ENCODE measurements around the gene GALNTL6.

The GALNTL6 gene

GRCh38 chr4:172035562-172035961, 222.4 kb downstream of the GALNTL6 start:
- WGBS (ENCODE audit: insufficient coverage), result 100% methylated on average over 1 of the region's 2 CpGs
- Histone ChIP-seq H3K27me3 (replicated peaks in 2 of 5; ENCODE audit: control insufficient read depth in 4 of 5, insufficient read depth in 5 of 5, low read length in 4 of 5) (no peaks in the 10 kb centered on the region), H3K36me3 (ENCODE audit: control insufficient read depth in 4 of 4, insufficient read depth in 4 of 4, low read length in 3 of 4) (no peaks in the 10 kb centered on the region), H3K4me3 (ENCODE audit: control insufficient read depth in 1 of 7, extremely low read depth in 1 of 7, insufficient read depth in 4 of 7, low read depth in 2 of 7, low read length in 6 of 7) (no peak overlapping the region), H3K4me1 (ENCODE audit: control extremely low read depth in 1 of 4, control insufficient read depth in 4 of 4, insufficient read depth in 4 of 4, low read length in 3 of 4) (no peaks in the 10 kb centered on the region), H3K9me3 (ENCODE audit: control extremely low read depth in 1 of 5, control insufficient read depth in 4 of 5, insufficient read depth in 2 of 5, low read depth in 1 of 5, low read length in 4 of 5) (no peaks in the 10 kb centered on the region), H3K27ac (ENCODE audit: insufficient read depth in 1 of 2, low read depth in 1 of 2, low read length in 2 of 2, poor library complexity in 1 of 2, severe bottlenecking in 2 of 2) (no peak overlapping the region)
- no peak for DNase-seq
- ChIA-PET CTCF (no interaction called here), POLR2A (no interaction called here)

GRCh38 chr4:172040766-172041165, 227.6 kb downstream of the GALNTL6 start:
- Histone ChIP-seq H3K27me3 (replicated peaks in 2 of 5; ENCODE audit: control insufficient read depth in 4 of 5, insufficient read depth in 5 of 5, low read length in 4 of 5) (no peaks in the 10 kb centered on the region), H3K4me1 (ENCODE audit: control extremely low read depth in 1 of 4, control insufficient read depth in 4 of 4, insufficient read depth in 4 of 4, low read length in 3 of 4) (no peaks in the 10 kb centered on the region), H3K36me3 (ENCODE audit: control insufficient read depth in 4 of 4, insufficient read depth in 4 of 4, low read length in 3 of 4) (no peaks in the 10 kb centered on the region), H3K27ac (ENCODE audit: insufficient read depth in 1 of 2, low read depth in 1 of 2, low read length in 2 of 2, poor library complexity in 1 of 2, severe bottlenecking in 2 of 2) (no peak overlapping the region), H3K4me3 (ENCODE audit: control insufficient read depth in 1 of 7, extremely low read depth in 1 of 7, insufficient read depth in 4 of 7, low read depth in 2 of 7, low read length in 6 of 7) (no peak overlapping the region), H3K9me3 (ENCODE audit: control extremely low read depth in 1 of 5, control insufficient read depth in 4 of 5, insufficient read depth in 2 of 5, low read depth in 1 of 5, low read length in 4 of 5) (no peaks in the 10 kb centered on the region)
- ChIA-PET CTCF (no interaction called here), POLR2A (no interaction called here)
- no peak for DNase-seq

- DNase-seq, result peak in 2 of 3 donors; percentile 41
- ChIA-PET POLR2A (no interaction called here), CTCF (no interaction called here)
- H3K27me3 ChIP-seq (replicated peaks in 2 of 5; ENCODE audit: control insufficient read depth in 4 of 5, insufficient read depth in 5 of 5, low read length in 4 of 5), result no peaks in the 10 kb centered on the region
- no peaks in the 10 kb centered on the region for H3K36me3 ChIP-seq (ENCODE audit: control insufficient read depth in 4 of 4, insufficient read depth in 4 of 4, low read length in 3 of 4)
- 100% methylated on average over 1 of the region's 3 CpGs for WGBS (ENCODE audit: insufficient coverage)
- no peaks in the 10 kb centered on the region for H3K9me3 ChIP-seq (ENCODE audit: control extremely low read depth in 1 of 5, control insufficient read depth in 4 of 5, insufficient read depth in 2 of 5, low read depth in 1 of 5, low read length in 4 of 5)
- H3K4me3 ChIP-seq (ENCODE audit: control insufficient read depth in 1 of 7, extremely low read depth in 1 of 7, insufficient read depth in 4 of 7, low read depth in 2 of 7, low read length in 6 of 7), result no peak overlapping the region
- H3K27ac ChIP-seq (ENCODE audit: insufficient read depth in 1 of 2, low read depth in 1 of 2, low read length in 2 of 2, poor library complexity in 1 of 2, severe bottlenecking in 2 of 2), result no peak overlapping the region
- H3K4me1 ChIP-seq (ENCODE audit: control extremely low read depth in 1 of 4, control insufficient read depth in 4 of 4, insufficient read depth in 4 of 4, low read length in 3 of 4), result no peaks in the 10 kb centered on the region
Measured at GRCh38 chr4:172042714-172043114, 229.5 kb downstream of the GALNTL6 start.

- WGBS (ENCODE audit: insufficient coverage), result 100% methylated on average over 1 of the region's 2 CpGs
- Histone ChIP-seq H3K27ac (ENCODE audit: insufficient read depth in 1 of 2, low read depth in 1 of 2, low read length in 2 of 2, poor library complexity in 1 of 2, severe bottlenecking in 2 of 2) (no peak overlapping the region), H3K27me3 (replicated peaks in 2 of 5; ENCODE audit: control insufficient read depth in 4 of 5, insufficient read depth in 5 of 5, low read length in 4 of 5) (no peaks in the 10 kb centered on the region), H3K9me3 (ENCODE audit: control extremely low read depth in 1 of 5, control insufficient read depth in 4 of 5, insufficient read depth in 2 of 5, low read depth in 1 of 5, low read length in 4 of 5) (no peaks in the 10 kb centered on the region), H3K36me3 (ENCODE audit: control insufficient read depth in 4 of 4, insufficient read depth in 4 of 4, low read length in 3 of 4) (no peaks in the 10 kb centered on the region), H3K4me3 (ENCODE audit: control insufficient read depth in 1 of 7, extremely low read depth in 1 of 7, insufficient read depth in 4 of 7, low read depth in 2 of 7, low read length in 6 of 7) (no peak overlapping the region), H3K4me1 (ENCODE audit: control extremely low read depth in 1 of 4, control insufficient read depth in 4 of 4, insufficient read depth in 4 of 4, low read length in 3 of 4) (peaks cover 0 to 16% (median 2%) of the 10 kb centered on the region in 4 experiments)
- DNase-seq, result no peak
- ChIA-PET POLR2A (no interaction called here), CTCF (no interaction called here)
Measured at GRCh38 chr4:172045981-172046380, 232.8 kb downstream of the GALNTL6 start.

- Histone ChIP-seq H3K4me3 (ENCODE audit: control insufficient read depth in 1 of 7, extremely low read depth in 1 of 7, insufficient read depth in 4 of 7, low read depth in 2 of 7, low read length in 6 of 7) (no peak overlapping the region), H3K4me1 (ENCODE audit: control extremely low read depth in 1 of 4, control insufficient read depth in 4 of 4, insufficient read depth in 4 of 4, low read length in 3 of 4) (peaks cover 0 to 25% (median 2%) of the 10 kb centered on the region in 4 experiments), H3K27ac (ENCODE audit: insufficient read depth in 1 of 2, low read depth in 1 of 2, low read length in 2 of 2, poor library complexity in 1 of 2, severe bottlenecking in 2 of 2) (no peak overlapping the region), H3K36me3 (ENCODE audit: control insufficient read depth in 4 of 4, insufficient read depth in 4 of 4, low read length in 3 of 4) (no peaks in the 10 kb centered on the region), H3K9me3 (ENCODE audit: control extremely low read depth in 1 of 5, control insufficient read depth in 4 of 5, insufficient read depth in 2 of 5, low read depth in 1 of 5, low read length in 4 of 5) (no peaks in the 10 kb centered on the region), H3K27me3 (replicated peaks in 2 of 5; ENCODE audit: control insufficient read depth in 4 of 5, insufficient read depth in 5 of 5, low read length in 4 of 5) (no peaks in the 10 kb centered on the region)
- POLR2A ChIA-PET, result interaction anchor here (0.6 kb wide), 1 partner anchor 76 kb away, joined by 3 read pairs; no protein-coding TSS in a partner anchor
- CTCF ChIA-PET, result no interaction called here
- WGBS (ENCODE audit: insufficient coverage), result no CpG with 5 or more reads among the region's 1 CpG
- no peak for DNase-seq
Measured at GRCh38 chr4:172048666-172049065, 235.5 kb downstream of the GALNTL6 start.

GRCh38 chr4:172050911-172051310, 237.7 kb downstream of the GALNTL6 start:
- DNase-seq, result peak; percentile 7 to 71 (median 57)
- Histone ChIP-seq H3K36me3 (ENCODE audit: control insufficient read depth in 4 of 4, insufficient read depth in 4 of 4, low read length in 3 of 4) (no peaks in the 10 kb centered on the region), H3K9me3 (ENCODE audit: control extremely low read depth in 1 of 5, control insufficient read depth in 4 of 5, insufficient read depth in 2 of 5, low read depth in 1 of 5, low read length in 4 of 5) (no peaks in the 10 kb centered on the region), H3K4me3 (ENCODE audit: control insufficient read depth in 1 of 7, extremely low read depth in 1 of 7, insufficient read depth in 4 of 7, low read depth in 2 of 7, low read length in 6 of 7) (peak overlapping the region in 2 of 7 experiments; percentile 51 to 63), H3K4me1 (ENCODE audit: control extremely low read depth in 1 of 4, control insufficient read depth in 4 of 4, insufficient read depth in 4 of 4, low read length in 3 of 4) (peaks cover 0 to 37% (median 2%) of the 10 kb centered on the region in 4 experiments), H3K27me3 (replicated peaks in 2 of 5; ENCODE audit: control insufficient read depth in 4 of 5, insufficient read depth in 5 of 5, low read length in 4 of 5) (no peaks in the 10 kb centered on the region), H3K27ac (ENCODE audit: insufficient read depth in 1 of 2, low read depth in 1 of 2, low read length in 2 of 2, poor library complexity in 1 of 2, severe bottlenecking in 2 of 2) (no peak overlapping the region)
- CTCF ChIA-PET, result interaction anchor here (0.6 kb wide), 1 partner anchor 19 kb away, joined by 3 read pairs; no protein-coding TSS in a partner anchor
- POLR2A ChIA-PET, result no interaction called here
- 48% methylated on average over 4 of the region's 4 CpGs for WGBS (ENCODE audit: insufficient coverage)

GRCh38 chr4:172055046-172055445, 241.8 kb downstream of the GALNTL6 start:
- ChIA-PET CTCF (no interaction called here), POLR2A (no interaction called here)
- Histone ChIP-seq H3K4me1 (ENCODE audit: control extremely low read depth in 1 of 4, control insufficient read depth in 4 of 4, insufficient read depth in 4 of 4, low read length in 3 of 4) (peaks cover 0 to 29% (median under 1%) of the 10 kb centered on the region in 4 experiments), H3K27ac (ENCODE audit: insufficient read depth in 1 of 2, low read depth in 1 of 2, low read length in 2 of 2, poor library complexity in 1 of 2, severe bottlenecking in 2 of 2) (peak overlapping the region in 1 of 2 experiments; percentile 60), H3K36me3 (ENCODE audit: control insufficient read depth in 4 of 4, insufficient read depth in 4 of 4, low read length in 3 of 4) (no peaks in the 10 kb centered on the region), H3K4me3 (ENCODE audit: control insufficient read depth in 1 of 7, extremely low read depth in 1 of 7, insufficient read depth in 4 of 7, low read depth in 2 of 7, low read length in 6 of 7) (peak overlapping the region in 3 of 7 experiments; percentile 12 to 67 (median 66)), H3K27me3 (replicated peaks in 2 of 5; ENCODE audit: control insufficient read depth in 4 of 5, insufficient read depth in 5 of 5, low read length in 4 of 5) (no peaks in the 10 kb centered on the region), H3K9me3 (ENCODE audit: control extremely low read depth in 1 of 5, control insufficient read depth in 4 of 5, insufficient read depth in 2 of 5, low read depth in 1 of 5, low read length in 4 of 5) (no peaks in the 10 kb centered on the region)
- no CpG with 5 or more reads among the region's 1 CpG for WGBS (ENCODE audit: insufficient coverage)
- peak in 2 of 3 donors; percentile 45 for DNase-seq

Data from common myeloid progenitor, CD34-positive (primary cell).